ENCODE measurements around the gene TMED9. TPM values are rescaled to one million over a fixed set of nuclear protein-coding genes. Genes with fewer than 3 reads are reported as not detected.
"Not testable (repeated sequence)": the region's sequence is repeated elsewhere in the genome, so short reads cannot be mapped to it uniquely, and the experiment has no call there.

Gene TMED9
- total and polyA plus RNA-seq, 12 donors, result 48.3 to 310 (median 69.5) TPM

- intact Hi-C loops (cut with DNase I), result no loop called here
- Histone ChIP-seq H3K4me1 (no peaks in the 10 kb centered on the region), H3K27ac (no peak overlapping the region), H3K4me3 (no peak overlapping the region), H3K27me3 (no peaks in the 10 kb centered on the region), H3K9me3 (no peaks in the 10 kb centered on the region), H3K36me3 (peaks cover 0 to 85% (median 12%) of the 10 kb centered on the region in 9 donors)
- TF ChIP-seq, protein P1, sequence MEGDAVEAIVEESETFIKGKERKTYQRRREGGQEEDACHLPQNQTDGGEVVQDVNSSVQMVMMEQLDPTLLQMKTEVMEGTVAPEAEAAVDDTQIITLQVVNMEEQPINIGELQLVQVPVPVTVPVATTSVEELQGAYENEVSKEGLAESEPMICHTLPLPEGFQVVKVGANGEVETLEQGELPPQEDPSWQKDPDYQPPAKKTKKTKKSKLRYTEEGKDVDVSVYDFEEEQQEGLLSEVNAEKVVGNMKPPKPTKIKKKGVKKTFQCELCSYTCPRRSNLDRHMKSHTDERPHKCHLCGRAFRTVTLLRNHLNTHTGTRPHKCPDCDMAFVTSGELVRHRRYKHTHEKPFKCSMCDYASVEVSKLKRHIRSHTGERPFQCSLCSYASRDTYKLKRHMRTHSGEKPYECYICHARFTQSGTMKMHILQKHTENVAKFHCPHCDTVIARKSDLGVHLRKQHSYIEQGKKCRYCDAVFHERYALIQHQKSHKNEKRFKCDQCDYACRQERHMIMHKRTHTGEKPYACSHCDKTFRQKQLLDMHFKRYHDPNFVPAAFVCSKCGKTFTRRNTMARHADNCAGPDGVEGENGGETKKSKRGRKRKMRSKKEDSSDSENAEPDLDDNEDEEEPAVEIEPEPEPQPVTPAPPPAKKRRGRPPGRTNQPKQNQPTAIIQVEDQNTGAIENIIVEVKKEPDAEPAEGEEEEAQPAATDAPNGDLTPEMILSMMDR (IDR thresholded peaks at IDR 0.05), result no peak
- WGBS, 2 donors, result 60 to 67% methylated on average over 2 of the region's 2 CpGs
- DNase-seq (no peak), ATAC-seq (peak in 2 of 8 donors; percentile 29 to 79)
Measured at GRCh38 chr5:177620560-177620959, 28.6 kb downstream of the TMED9 start.

- DNase-seq; H3K9me3 ChIP-seq; H3K27ac ChIP-seq; intact Hi-C loops (cut with DNase I); H3K4me3 ChIP-seq; H3K27me3 ChIP-seq; ATAC-seq; H3K4me1 ChIP-seq: not testable (repeated sequence)
- H3K36me3 ChIP-seq, result peaks cover 0 to 66% (median 6%) of the 10 kb centered on the region in 9 donors
- 95 to 98% methylated on average over 10 of the region's 10 CpGs for WGBS, 2 donors
Measured at GRCh38 chr5:177624172-177624571, 32.2 kb downstream of the TMED9 start.

GRCh38 chr5:177630186-177630585, 38.2 kb downstream of the TMED9 start:
- DNase-seq; intact Hi-C loops (cut with DNase I); ATAC-seq; H3K27ac ChIP-seq; H3K4me3 ChIP-seq; H3K27me3 ChIP-seq; H3K9me3 ChIP-seq; H3K4me1 ChIP-seq: not testable (repeated sequence)
- peaks cover 0 to 17% (median 0%) of the 10 kb centered on the region in 9 donors for H3K36me3 ChIP-seq

DNA sequence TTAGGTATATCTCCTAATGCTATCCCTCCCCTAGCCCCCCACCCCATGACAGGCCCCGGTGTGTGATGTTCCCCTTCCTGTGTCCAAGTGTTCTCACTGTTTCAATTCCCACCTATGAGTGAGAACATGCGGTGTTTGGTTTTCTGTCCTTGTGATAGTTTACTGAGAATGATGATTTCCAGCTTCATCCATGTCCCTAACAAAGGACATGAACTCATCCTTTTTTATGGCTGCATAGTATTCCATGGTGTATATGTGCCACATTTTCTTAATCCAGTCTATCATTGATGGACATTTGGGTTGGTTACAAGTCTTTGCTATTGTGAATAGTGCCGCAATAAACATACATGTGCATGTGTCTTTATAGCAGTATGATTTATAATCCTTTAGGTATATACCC, 42.9 kb downstream of the TMED9 start:
- H3K4me1 ChIP-seq; intact Hi-C loops (cut with DNase I); H3K27ac ChIP-seq; ATAC-seq; H3K27me3 ChIP-seq; H3K4me3 ChIP-seq; H3K36me3 ChIP-seq; DNase-seq: not testable (repeated sequence)
- WGBS, 2 donors, result 94 to 96% methylated on average over 3 of the region's 3 CpGs
- peaks cover 0 to 19% (median 0%) of the 10 kb centered on the region in 11 donors for H3K9me3 ChIP-seq

DNA sequence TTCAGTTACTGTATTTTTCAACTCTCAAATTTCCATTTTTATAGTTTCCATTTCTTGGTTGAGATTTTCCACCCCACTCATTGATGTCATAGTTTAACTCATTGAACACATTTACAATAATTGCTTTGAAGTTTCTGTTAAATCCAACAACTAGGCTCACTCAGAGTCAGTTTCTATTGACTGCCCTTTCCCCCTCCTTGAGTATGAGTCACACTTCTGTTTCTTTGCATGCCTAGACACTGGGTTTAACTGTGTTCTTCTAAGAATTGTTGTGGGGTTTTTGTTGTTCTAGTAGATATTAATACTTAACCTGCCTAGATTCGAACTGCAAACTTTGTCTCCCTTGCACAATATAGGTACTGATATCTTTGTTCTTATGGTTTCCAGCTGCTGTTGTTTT, 53.5 kb downstream of the TMED9 start:
- no CpG with 5 or more reads among the region's 1 CpG for WGBS, 2 donors

More for the DNA sequence above, 53.5 kb downstream of the TMED9 start:
- H3K27ac ChIP-seq; ATAC-seq; DNase-seq; intact Hi-C loops (cut with DNase I); H3K9me3 ChIP-seq; H3K4me3 ChIP-seq; H3K27me3 ChIP-seq; H3K4me1 ChIP-seq; H3K36me3 ChIP-seq: not testable (repeated sequence)

Other genes starting within 250 kb of the TMED9 start
- gene LMAN2, start 240.5 kb upstream of the TMED9 start, total RNA-seq, result 100 to 1,000 TPM in 1 of 10 donors, 10 to 100 TPM in 9; 46.3 to 111 (median 56.3) TPM
- gene LMAN2, start 240.5 kb upstream of the TMED9 start, polyA plus RNA-seq, result 100 to 1,000 TPM in 1 of 2 donors, 10 to 100 TPM in 1; 47.4 to 215 TPM
- gene RGS14, start 234.3 kb upstream of the TMED9 start, total RNA-seq, result 1 to 10 TPM; 2.2 to 9.6 (median 4.5) TPM
- 1 to 10 TPM; 2.6 to 3.9 TPM for gene RGS14, start 234.3 kb upstream of the TMED9 start, polyA plus RNA-seq
- gene SLC34A1, start 207.8 kb upstream of the TMED9 start, total RNA-seq, result under 1 TPM in 1 of 10 donors, not detected in 9; 0.12 TPM
- not detected for gene SLC34A1, start 207.8 kb upstream of the TMED9 start, polyA plus RNA-seq
- gene PFN3, start 191.5 kb upstream of the TMED9 start, total RNA-seq, result not detected
- gene PFN3, start 191.5 kb upstream of the TMED9 start, polyA plus RNA-seq, result not detected
- under 1 TPM in 1 of 10 donors, not detected in 9; 0.25 TPM for gene F12, start 182.6 kb upstream of the TMED9 start, total RNA-seq
- gene F12, start 182.6 kb upstream of the TMED9 start, polyA plus RNA-seq, result under 1 TPM; 0.28 to 0.37 TPM
- gene GRK6, start 165.5 kb upstream of the TMED9 start, total RNA-seq, result 10 to 100 TPM; 11.8 to 21.2 (median 15.2) TPM
- 10 to 100 TPM in 1 of 2 donors, 1 to 10 TPM in 1; 6.7 to 22.9 TPM for gene GRK6, start 165.5 kb upstream of the TMED9 start, polyA plus RNA-seq
- gene PRR7, start 145.4 kb upstream of the TMED9 start, total RNA-seq, result 1 to 10 TPM in 9 of 10 donors, under 1 TPM in 1; 0.97 to 2.9 (median 1.9) TPM
- 1 to 10 TPM; 1.8 to 2.7 TPM for gene PRR7, start 145.4 kb upstream of the TMED9 start, polyA plus RNA-seq
- gene DBN1, start 118.6 kb upstream of the TMED9 start, total RNA-seq, result 10 to 100 TPM; 13.1 to 52.9 (median 19.1) TPM
- gene DBN1, start 118.6 kb upstream of the TMED9 start, polyA plus RNA-seq, result 10 to 100 TPM; 19.2 to 31.5 TPM
- 10 to 100 TPM; 32.5 to 70.6 (median 51.0) TPM for gene PDLIM7, start 94.6 kb upstream of the TMED9 start, total RNA-seq
- gene PDLIM7, start 94.6 kb upstream of the TMED9 start, polyA plus RNA-seq, result 100 to 1,000 TPM; 129 to 131 TPM
- 10 to 100 TPM in 1 of 10 donors, 1 to 10 TPM in 7, under 1 TPM in 2; 0.74 to 11.4 (median 1.9) TPM for gene DOK3, start 82.4 kb upstream of the TMED9 start, total RNA-seq
- 1 to 10 TPM; 2.4 to 4.0 TPM for gene DOK3, start 82.4 kb upstream of the TMED9 start, polyA plus RNA-seq
- 10 to 100 TPM; 19.7 to 53.2 (median 27.2) TPM for gene DDX41, start 75.2 kb upstream of the TMED9 start, total RNA-seq
- 10 to 100 TPM; 45.2 to 55.7 TPM for gene DDX41, start 75.2 kb upstream of the TMED9 start, polyA plus RNA-seq
- 10 to 100 TPM; 14.1 to 34.4 (median 20.1) TPM for gene FAM193B, start 37.6 kb upstream of the TMED9 start, total RNA-seq
- gene FAM193B, start 37.6 kb upstream of the TMED9 start, polyA plus RNA-seq, result 100 to 1,000 TPM in 1 of 2 donors, 10 to 100 TPM in 1; 28.0 to 201 TPM
- gene B4GALT7, start 7.9 kb downstream of the TMED9 start, total RNA-seq, result 10 to 100 TPM in 9 of 10 donors, 1 to 10 TPM in 1; 9.8 to 17.4 (median 15.0) TPM
- gene B4GALT7, start 7.9 kb downstream of the TMED9 start, polyA plus RNA-seq, result 10 to 100 TPM; 20.4 to 29.7 TPM
- 10 to 100 TPM in 1 of 10 donors, 1 to 10 TPM in 6, under 1 TPM in 1, not detected in 2; 0.98 to 12.4 (median 3.3) TPM for gene FAM153A, start 190.7 kb downstream of the TMED9 start, total RNA-seq
- gene FAM153A, start 190.7 kb downstream of the TMED9 start, polyA plus RNA-seq, result 1 to 10 TPM; 4.3 to 7.4 TPM